ENCODE data around the gene MRPL40.

- TF ChIP-seq CTCF (IDR thresholded peaks at IDR 0.05 in 2 of 3, conservative IDR thresholded peaks at IDR 0.05 in 1 of 3; ENCODE audit: borderline replicate concordance in 1 of 3, insufficient read depth in 1 of 3, low read depth in 2 of 3, low read length in 2 of 3) (no peak), POLR2AphosphoS5 (IDR thresholded peaks at IDR 0.05; ENCODE audit: low read depth, low read length) (no peak), EZH2 (IDR thresholded peaks at IDR 0.05) (no peak), CEBPB (IDR thresholded peaks at IDR 0.05; ENCODE audit: low read depth) (no peak), ZBTB33 (IDR thresholded peaks at IDR 0.05; ENCODE audit: extremely low read depth, insufficient replicate concordance, low read length) (no peak), YY1 (IDR thresholded peaks at IDR 0.05; ENCODE audit: extremely low read depth, insufficient replicate concordance, low read depth, low read length) (no peak)
Measured at GRCh38 chr22:19396934-19397733, 35.2 kb upstream of the MRPL40 start.
